Kidney epithelial cell (primary cell): ENCODE data around the gene MEGF6. TPM values are rescaled to one million over a fixed set of nuclear protein-coding genes. Genes with fewer than 3 reads are reported as not detected.

Source experiments
- DNase-seq: peaks from one replicate; pipeline ENCODE4 v3.0.0-alpha.2; 2010; ENCODE audit warnings: low read depth
- H3K27me3 ChIP-seq: 2 replicates; pipeline ENCODE4 v1.6.0; 2011; ENCODE audit warnings: low read length; ENCODE audit not compliant: control insufficient read depth, insufficient read depth
- H3K36me3 ChIP-seq: 2 replicates; pipeline ENCODE4 v1.5.1; 2011; ENCODE audit warnings: low read length; ENCODE audit not compliant: control insufficient read depth, insufficient read depth
- H3K4me3 ChIP-seq: 2 replicates; pipeline ENCODE4 v1.5.1; 2011; ENCODE audit warnings: low read depth, mild to moderate bottlenecking, control low read depth, low read length
- total RNA-seq: library from RNA; depleted of rRNA; stranded (reverse); fragments of >200 nt; gene quantifications from 2 replicates; pipeline ENCODE4 v1.2.3, GENCODE V29; 2015
- TF ChIP-seq, protein P1 (sequence below): IDR thresholded peaks from 2 replicates; pipeline ENCODE4 v1.5.1; 2011; ENCODE audit warnings: mild to moderate bottlenecking, moderate library complexity, low read length, control low read depth, inconsistent platforms; ENCODE audit not compliant: insufficient read depth, poor library complexity, severe bottlenecking

The MEGF6 gene
- total RNA-seq, 1 donor from 2014 or later: 13.1 TPM

DNA sequence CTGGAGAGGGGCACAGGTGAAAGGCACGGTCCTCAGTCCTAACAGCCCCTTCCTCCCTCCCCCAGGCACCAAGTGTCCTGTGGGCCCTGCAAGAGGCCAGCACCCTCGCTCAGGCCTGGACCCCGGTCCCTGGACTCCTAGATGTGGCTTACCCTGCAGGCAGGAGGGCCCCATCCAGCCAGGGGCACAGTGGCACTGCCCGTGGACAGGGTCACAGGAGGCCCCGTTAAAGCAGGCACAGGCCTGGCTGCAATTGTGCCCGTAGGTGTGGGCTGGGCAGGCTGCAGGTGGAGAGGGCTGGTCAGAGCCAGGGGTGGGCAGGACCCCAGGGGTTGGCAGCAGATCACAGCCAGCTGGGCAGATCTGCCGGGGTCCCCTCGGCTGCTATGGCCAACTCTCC, 112.3 kb downstream of the MEGF6 start:
- TF ChIP-seq, protein P1, sequence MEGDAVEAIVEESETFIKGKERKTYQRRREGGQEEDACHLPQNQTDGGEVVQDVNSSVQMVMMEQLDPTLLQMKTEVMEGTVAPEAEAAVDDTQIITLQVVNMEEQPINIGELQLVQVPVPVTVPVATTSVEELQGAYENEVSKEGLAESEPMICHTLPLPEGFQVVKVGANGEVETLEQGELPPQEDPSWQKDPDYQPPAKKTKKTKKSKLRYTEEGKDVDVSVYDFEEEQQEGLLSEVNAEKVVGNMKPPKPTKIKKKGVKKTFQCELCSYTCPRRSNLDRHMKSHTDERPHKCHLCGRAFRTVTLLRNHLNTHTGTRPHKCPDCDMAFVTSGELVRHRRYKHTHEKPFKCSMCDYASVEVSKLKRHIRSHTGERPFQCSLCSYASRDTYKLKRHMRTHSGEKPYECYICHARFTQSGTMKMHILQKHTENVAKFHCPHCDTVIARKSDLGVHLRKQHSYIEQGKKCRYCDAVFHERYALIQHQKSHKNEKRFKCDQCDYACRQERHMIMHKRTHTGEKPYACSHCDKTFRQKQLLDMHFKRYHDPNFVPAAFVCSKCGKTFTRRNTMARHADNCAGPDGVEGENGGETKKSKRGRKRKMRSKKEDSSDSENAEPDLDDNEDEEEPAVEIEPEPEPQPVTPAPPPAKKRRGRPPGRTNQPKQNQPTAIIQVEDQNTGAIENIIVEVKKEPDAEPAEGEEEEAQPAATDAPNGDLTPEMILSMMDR: no peak
- H3K27me3 ChIP-seq: peaks cover 7% of the 10 kb centered on the region
- H3K36me3 ChIP-seq: no peaks in the 10 kb centered on the region
- no peak for DNase-seq
- no peak overlapping the region for H3K4me3 ChIP-seq

DNA sequence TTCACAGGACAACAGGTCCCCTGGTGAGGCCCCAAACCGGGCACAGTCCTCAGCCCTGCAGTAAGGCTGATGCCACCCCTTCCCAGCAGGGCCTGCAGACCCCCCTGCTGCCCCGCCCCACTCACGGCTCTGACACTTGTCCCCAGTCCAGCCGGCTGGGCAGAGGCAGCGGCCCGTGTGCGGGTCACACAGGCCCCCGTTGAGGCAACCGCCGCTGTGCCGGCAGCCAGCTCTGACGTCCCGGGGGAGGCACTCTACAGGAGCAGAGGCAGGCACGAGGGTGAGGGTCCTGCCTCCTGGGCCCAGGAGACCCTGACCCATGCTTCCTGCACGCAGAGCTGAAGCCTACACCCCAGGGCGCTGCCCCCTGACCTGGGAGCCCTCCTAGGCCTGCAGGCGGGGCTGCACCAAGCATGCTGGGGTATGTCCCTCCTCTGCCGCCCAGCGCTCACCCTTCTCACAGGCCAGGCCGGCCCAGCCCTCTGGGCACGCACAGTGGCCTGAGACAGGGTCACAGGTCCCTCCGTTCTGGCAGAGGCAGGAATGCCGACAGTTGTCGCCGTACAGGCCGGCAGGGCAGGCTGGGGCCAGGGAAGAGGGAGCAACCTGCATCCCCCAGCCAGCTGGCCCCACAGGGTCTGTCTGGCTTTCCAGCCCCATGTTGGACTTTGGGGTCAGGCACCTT, 112.9 kb downstream of the MEGF6 start:
- no peak overlapping the region for H3K4me3 ChIP-seq
- DNase-seq: no peak
- peaks cover 7% of the 10 kb centered on the region for H3K27me3 ChIP-seq
- TF ChIP-seq, protein P1: no peak
- H3K36me3 ChIP-seq: no peaks in the 10 kb centered on the region

DNA sequence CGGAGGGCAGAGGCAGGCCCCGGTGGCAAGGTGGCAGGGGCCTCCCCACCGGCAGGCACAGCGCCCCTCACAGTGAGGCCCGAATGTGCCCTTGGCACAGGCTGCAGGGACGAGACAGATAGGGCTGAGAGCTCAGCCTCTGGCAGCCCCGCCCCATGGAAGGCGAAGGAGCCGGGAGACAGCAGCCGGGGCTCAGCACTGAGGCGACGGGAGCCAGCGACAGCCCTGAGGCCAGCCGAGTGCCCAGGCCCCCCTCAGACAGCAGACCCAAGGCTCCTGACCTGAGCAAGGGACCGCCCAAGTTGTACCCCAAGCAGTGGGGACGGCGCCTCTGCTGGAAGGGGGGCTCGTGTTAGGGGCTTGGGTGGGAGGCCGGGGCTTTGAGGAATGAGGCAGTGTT, 113.8 kb downstream of the MEGF6 start:
- Histone ChIP-seq H3K4me3 (no peak overlapping the region), H3K36me3 (no peaks in the 10 kb centered on the region), H3K27me3 (peaks cover 7% of the 10 kb centered on the region)
- TF ChIP-seq, protein P1: no peak
- no peak for DNase-seq

DNA sequence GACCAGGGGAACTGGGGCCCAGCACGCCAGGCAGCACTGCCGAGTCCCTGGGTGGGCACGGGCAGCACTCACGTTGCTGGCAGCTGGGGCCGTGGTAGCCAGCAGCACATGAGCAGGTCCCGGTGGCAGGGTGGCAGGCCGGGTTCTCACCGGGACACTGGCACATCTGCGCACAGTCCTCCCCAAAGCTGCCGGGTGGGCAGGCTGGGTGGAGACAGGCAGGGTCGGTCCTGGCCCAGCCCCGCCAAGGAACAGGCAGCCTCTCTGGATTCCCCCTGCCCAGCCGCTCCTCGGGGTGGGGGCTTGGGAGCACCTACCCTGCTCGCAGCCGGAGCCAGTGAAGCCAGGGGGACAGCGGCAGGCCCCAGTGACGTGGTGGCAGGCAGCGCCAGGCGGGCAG, 114.4 kb downstream of the MEGF6 start:
- Histone ChIP-seq H3K4me3 (no peak overlapping the region), H3K36me3 (no peaks in the 10 kb centered on the region), H3K27me3 (peaks cover 7% of the 10 kb centered on the region)
- DNase-seq: no peak
- TF ChIP-seq, protein P1: no peak

DNA sequence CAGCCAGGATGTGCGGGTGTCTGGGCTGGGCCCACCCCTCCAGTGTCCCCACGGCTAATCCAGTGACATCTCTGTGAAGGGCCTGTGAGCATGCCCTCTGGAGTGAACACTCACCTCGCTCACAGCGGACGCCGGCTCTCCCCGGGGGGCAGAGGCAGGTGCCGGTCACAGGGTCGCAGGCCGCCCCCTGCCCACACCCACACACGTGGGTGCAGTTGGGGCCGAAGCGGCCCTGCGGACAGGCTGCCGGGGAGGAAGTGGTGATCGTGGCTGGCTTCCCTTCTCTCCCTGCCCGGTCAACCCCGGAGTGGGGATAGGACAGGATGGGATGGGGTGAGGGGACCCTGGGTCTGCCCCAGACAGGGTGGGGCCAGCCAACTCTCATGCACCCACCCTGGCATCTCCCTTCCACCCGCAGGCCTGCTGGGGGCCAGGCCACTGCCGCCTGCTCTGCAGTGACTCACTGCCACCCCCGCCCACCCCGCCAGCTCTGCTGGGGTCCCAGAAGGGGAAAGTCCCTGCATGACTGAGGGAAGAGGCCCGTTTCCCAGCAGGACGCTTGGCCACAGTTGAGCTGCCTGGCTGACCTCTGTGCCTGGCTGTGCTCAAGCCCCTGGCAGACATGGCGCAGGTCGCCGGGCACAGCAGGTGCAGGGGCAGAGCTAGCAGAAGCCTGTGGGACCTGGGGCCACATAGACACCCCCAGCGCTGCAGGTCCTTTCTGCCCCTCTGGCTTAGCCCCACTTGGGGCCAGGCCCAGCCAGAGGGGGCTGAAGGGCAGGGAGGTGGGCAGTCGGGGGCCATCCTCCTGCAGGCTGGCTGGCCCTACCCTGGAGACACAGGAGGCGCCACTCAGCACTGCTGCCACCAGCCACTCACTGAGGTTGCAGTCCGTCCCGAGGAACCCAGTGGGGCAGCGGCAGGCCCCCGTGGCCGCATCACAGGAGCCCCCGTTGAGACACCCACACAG, 115.2 kb downstream of the MEGF6 start:
- H3K27me3 ChIP-seq: peaks cover 7% of the 10 kb centered on the region
- TF ChIP-seq, protein P1: no peak

More for the DNA sequence above, 115.2 kb downstream of the MEGF6 start:
- H3K4me3 ChIP-seq: no peak overlapping the region
- no peak for DNase-seq
- no peaks in the 10 kb centered on the region for H3K36me3 ChIP-seq
